Measurements from ENCODE around the gene TULP4. TPM values are rescaled to one million over a fixed set of nuclear protein-coding genes. Genes with fewer than 3 reads are reported as not detected.
A peak's percentile ranks its signal among the peaks of the same experiment; 100 is the strongest.

Gene TULP4
- polyA plus RNA-seq, 3 donors, result 6.5 to 10.6 (median 7.9) TPM

GRCh38 chr6:158361961-158362669, 49.9 kb downstream of the TULP4 start:
- TF ChIP-seq, protein P1, sequence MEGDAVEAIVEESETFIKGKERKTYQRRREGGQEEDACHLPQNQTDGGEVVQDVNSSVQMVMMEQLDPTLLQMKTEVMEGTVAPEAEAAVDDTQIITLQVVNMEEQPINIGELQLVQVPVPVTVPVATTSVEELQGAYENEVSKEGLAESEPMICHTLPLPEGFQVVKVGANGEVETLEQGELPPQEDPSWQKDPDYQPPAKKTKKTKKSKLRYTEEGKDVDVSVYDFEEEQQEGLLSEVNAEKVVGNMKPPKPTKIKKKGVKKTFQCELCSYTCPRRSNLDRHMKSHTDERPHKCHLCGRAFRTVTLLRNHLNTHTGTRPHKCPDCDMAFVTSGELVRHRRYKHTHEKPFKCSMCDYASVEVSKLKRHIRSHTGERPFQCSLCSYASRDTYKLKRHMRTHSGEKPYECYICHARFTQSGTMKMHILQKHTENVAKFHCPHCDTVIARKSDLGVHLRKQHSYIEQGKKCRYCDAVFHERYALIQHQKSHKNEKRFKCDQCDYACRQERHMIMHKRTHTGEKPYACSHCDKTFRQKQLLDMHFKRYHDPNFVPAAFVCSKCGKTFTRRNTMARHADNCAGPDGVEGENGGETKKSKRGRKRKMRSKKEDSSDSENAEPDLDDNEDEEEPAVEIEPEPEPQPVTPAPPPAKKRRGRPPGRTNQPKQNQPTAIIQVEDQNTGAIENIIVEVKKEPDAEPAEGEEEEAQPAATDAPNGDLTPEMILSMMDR (IDR thresholded peaks at IDR 0.05), result no peak
- peaks cover 20% of the 10 kb centered on the region for H4K20me1 ChIP-seq (ENCODE audit: insufficient read depth, low read length)
- H3K9me3 ChIP-seq (replicated peaks in 1 of 2; ENCODE audit: control insufficient read depth in 1 of 2, insufficient read depth in 1 of 2, low read length in 2 of 2), result peaks cover 0 to 4% of the 10 kb centered on the region in 2 donors
- Mint-ChIP-seq H3K4me1 (peaks cover 14% of the 10 kb centered on the region), H3K27ac (no peak overlapping the region), H3K27me3 (ENCODE audit: low read depth in 3 of 3) (no peaks in the 10 kb centered on the region), H3K4me3 (no peak overlapping the region), H3K36me3 (peaks cover 0 to 3% of the 10 kb centered on the region in 2 donors), H3K9me3 (peaks cover 0 to 13% (median 6%) of the 10 kb centered on the region in 7 donors)
- no peak overlapping the region for H3K9ac ChIP-seq (ENCODE audit: insufficient read depth, low read length, poor library complexity, severe bottlenecking)
- 100% methylated on average over 2 of the region's 5 CpGs for WGBS (ENCODE audit: insufficient coverage)
- no peaks in the 10 kb centered on the region for H3K36me3 ChIP-seq (replicated peaks in 1 of 2; ENCODE audit: control insufficient read depth in 1 of 2, insufficient read depth in 2 of 2, low read length in 2 of 2)
- no peak overlapping the region for H3K4me2 ChIP-seq (replicated peaks; ENCODE audit: extremely low read depth, low read length, poor library complexity, severe bottlenecking)
- no peak overlapping the region for H3K27ac ChIP-seq (ENCODE audit: low read depth in 1 of 2, low read length in 2 of 2)
- no peak for DNase-seq
- intact Hi-C loops (cut with micrococcal nuclease), result no loop called here
- H3K27me3 ChIP-seq (ENCODE audit: control insufficient read depth in 2 of 2, insufficient read depth in 2 of 2, low read length in 2 of 2), result no peaks in the 10 kb centered on the region
- H3K79me2 ChIP-seq (ENCODE audit: insufficient read depth, low read length), result no peaks in the 10 kb centered on the region
- no peak overlapping the region for H3K4me3 ChIP-seq (replicated peaks in 1 of 3; ENCODE audit: low read depth in 2 of 3, low read length in 3 of 3)
- H3K4me1 ChIP-seq (ENCODE audit: control insufficient read depth in 1 of 2, insufficient read depth in 2 of 2, low read length in 2 of 2), result peaks cover 0 to 5% of the 10 kb centered on the region in 2 donors
- H2AFZ ChIP-seq (ENCODE audit: insufficient read depth, low read depth, low read length, poor library complexity, severe bottlenecking), result no peak overlapping the region

DNA sequence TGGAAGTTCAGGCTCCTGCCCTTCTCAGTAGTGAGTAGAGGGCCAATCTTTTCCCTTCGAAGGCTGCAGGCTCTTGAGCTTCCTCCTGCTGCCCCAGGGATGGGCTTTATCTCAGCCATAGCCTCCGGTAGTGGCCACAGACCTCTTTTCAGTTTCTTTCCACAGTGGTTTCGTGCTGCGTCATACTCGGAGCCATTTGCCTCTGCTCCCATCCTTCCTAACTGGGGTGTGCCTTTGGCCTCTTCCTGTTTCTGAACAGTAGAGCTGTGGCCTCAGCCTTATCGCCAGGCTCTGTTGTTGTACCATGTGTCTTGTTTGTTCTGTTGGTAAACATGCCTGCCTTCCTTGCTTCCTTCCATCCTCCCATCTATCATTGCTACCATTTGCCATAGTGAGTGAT, 54.1 kb downstream of the TULP4 start:
- H3K79me2 ChIP-seq (ENCODE audit: insufficient read depth, low read length), result no peaks in the 10 kb centered on the region
- Mint-ChIP-seq H3K27me3 (ENCODE audit: low read depth in 3 of 3) (no peaks in the 10 kb centered on the region), H3K9me3 (peaks cover 0 to 13% (median 6%) of the 10 kb centered on the region in 7 donors), H3K4me1 (peaks cover 12% of the 10 kb centered on the region), H3K27ac (peak overlapping the region in 4 of 7 donors; percentile 4 to 75 (median 64)), H3K4me3 (peak overlapping the region; percentile 8 to 24), H3K36me3 (peaks cover 0 to 3% of the 10 kb centered on the region in 2 donors)
- no peaks in the 10 kb centered on the region for H4K20me1 ChIP-seq (ENCODE audit: insufficient read depth, low read length)
- no peaks in the 10 kb centered on the region for H3K36me3 ChIP-seq (replicated peaks in 1 of 2; ENCODE audit: control insufficient read depth in 1 of 2, insufficient read depth in 2 of 2, low read length in 2 of 2)
- H3K27me3 ChIP-seq (ENCODE audit: control insufficient read depth in 2 of 2, insufficient read depth in 2 of 2, low read length in 2 of 2), result no peaks in the 10 kb centered on the region
- H3K9ac ChIP-seq (ENCODE audit: insufficient read depth, low read length, poor library complexity, severe bottlenecking), result no peak overlapping the region
- H3K4me3 ChIP-seq (replicated peaks in 1 of 3; ENCODE audit: low read depth in 2 of 3, low read length in 3 of 3), result no peak overlapping the region
- peaks cover 0 to 4% of the 10 kb centered on the region in 2 donors for H3K9me3 ChIP-seq (replicated peaks in 1 of 2; ENCODE audit: control insufficient read depth in 1 of 2, insufficient read depth in 1 of 2, low read length in 2 of 2)
- H3K27ac ChIP-seq (ENCODE audit: low read depth in 1 of 2, low read length in 2 of 2), result no peak overlapping the region
- TF ChIP-seq, protein P1 (IDR thresholded peaks at IDR 0.05), result no peak
- H3K4me1 ChIP-seq (ENCODE audit: control insufficient read depth in 1 of 2, insufficient read depth in 2 of 2, low read length in 2 of 2), result peaks cover 0 to 5% of the 10 kb centered on the region in 2 donors
- peak in 1 of 3 donors; percentile 6 for DNase-seq
- H2AFZ ChIP-seq (ENCODE audit: insufficient read depth, low read depth, low read length, poor library complexity, severe bottlenecking), result no peak overlapping the region
- intact Hi-C loops (cut with micrococcal nuclease), result no loop called here
- 50% methylated on average over 4 of the region's 6 CpGs for WGBS (ENCODE audit: insufficient coverage)
- H3K4me2 ChIP-seq (replicated peaks; ENCODE audit: extremely low read depth, low read length, poor library complexity, severe bottlenecking), result peak overlapping the region; percentile 12
